H9 (cell line): ENCODE data around the gene ARHGAP5. TPM values are rescaled to one million over a fixed set of nuclear protein-coding genes. Genes with fewer than 3 reads are reported as not detected.

ENCODE experiments used
- DNase-seq: peaks from one replicate; pipeline ENCODE4 v3.0.0-alpha.2; 2017
- H2AFZ ChIP-seq: one replicate; pipeline ENCODE4 v1.6.1; 2013; ENCODE audit warnings: mild to moderate bottlenecking, low read length, control low read depth, moderate library complexity
- H2AK5ac ChIP-seq: 2 replicates; pipeline ENCODE4 v1.6.1; 2013; ENCODE audit warnings: low read length, control low read depth, mixed read lengths; ENCODE audit not compliant: insufficient read length
- H2BK120ac ChIP-seq: one replicate; pipeline ENCODE4 v1.6.1; 2013; ENCODE audit warnings: low read depth, mild to moderate bottlenecking, low read length, control low read depth, inconsistent platforms; ENCODE audit not compliant: poor library complexity, severe bottlenecking
- H2BK12ac ChIP-seq: 2 replicates; pipeline ENCODE4 v1.6.1; 2013; ENCODE audit warnings: low read length, control low read depth, mixed read lengths, low read depth; ENCODE audit not compliant: insufficient read length
- H2BK15ac ChIP-seq: 2 replicates; pipeline ENCODE4 v1.6.1; 2013; ENCODE audit warnings: low read depth, low read length, control low read depth
- H2BK20ac ChIP-seq: one replicate; pipeline ENCODE4 v1.6.1; 2013; ENCODE audit warnings: low read depth, mild to moderate bottlenecking, low read length, control low read depth, inconsistent platforms; ENCODE audit not compliant: poor library complexity, severe bottlenecking
- H2BK5ac ChIP-seq: 2 replicates; pipeline ENCODE4 v1.6.1; 2013; ENCODE audit warnings: low read length, control low read depth, mixed read lengths; ENCODE audit not compliant: insufficient read length
- H3K14ac ChIP-seq: 2 replicates; pipeline ENCODE4 v1.6.1; 2013; ENCODE audit warnings: low read length, control low read depth; ENCODE audit not compliant: insufficient read depth
- H3K18ac ChIP-seq: 2 replicates; pipeline ENCODE4 v1.6.1; 2013; ENCODE audit warnings: low read depth, mild to moderate bottlenecking, mixed read lengths, low read length, control low read depth; ENCODE audit not compliant: insufficient read length
- H3K23ac ChIP-seq: 2 replicates; pipeline ENCODE4 v1.6.1; 2013; ENCODE audit warnings: low read length, control low read depth, mixed read lengths, low read depth; ENCODE audit not compliant: insufficient read length
- H3K23me2 ChIP-seq: 2 replicates; pipeline ENCODE4 v1.6.1; 2013; ENCODE audit warnings: low read depth, mild to moderate bottlenecking, mixed read lengths, low read length, control low read depth; ENCODE audit not compliant: insufficient read length, poor library complexity, severe bottlenecking
- H3K27ac ChIP-seq: 2 replicates; pipeline ENCODE4 v1.5.1; 2013; ENCODE audit warnings: low read length, control low read depth, mixed read lengths, low read depth; ENCODE audit not compliant: insufficient read length
- H3K27me3 ChIP-seq: 2 replicates; pipeline ENCODE4 v1.6.1; 2013; ENCODE audit warnings: low read length, control low read depth, inconsistent platforms; ENCODE audit not compliant: insufficient read depth
- H3K4ac ChIP-seq: 2 replicates; pipeline ENCODE4 v1.6.1; 2013; ENCODE audit warnings: low read depth, mild to moderate bottlenecking, control low read depth, inconsistent platforms, low read length, moderate library complexity
- H3K4me1 ChIP-seq: 2 replicates; pipeline ENCODE4 v1.6.1; 2013; ENCODE audit warnings: low read length, control low read depth, inconsistent platforms; ENCODE audit not compliant: insufficient read depth
- H3K4me2 ChIP-seq: 2 replicates; pipeline ENCODE4 v1.6.1; 2013; ENCODE audit warnings: low read length, control low read depth, mixed read lengths; ENCODE audit not compliant: insufficient read length, insufficient read depth
- H3K56ac ChIP-seq: 2 replicates; pipeline ENCODE4 v1.6.1; 2013; ENCODE audit warnings: low read depth, mild to moderate bottlenecking, mixed read lengths, low read length, control low read depth; ENCODE audit not compliant: insufficient read length
- H3K79me1 ChIP-seq: 2 replicates; pipeline ENCODE4 v1.6.1; 2013; ENCODE audit warnings: low read depth, mild to moderate bottlenecking, moderate library complexity, low read length, control low read depth, inconsistent platforms; ENCODE audit not compliant: insufficient read depth, poor library complexity, severe bottlenecking
- H3K79me2 ChIP-seq: 2 replicates; pipeline ENCODE4 v1.6.1; 2013; ENCODE audit warnings: low read length, control low read depth, inconsistent platforms; ENCODE audit not compliant: insufficient read depth
- H3K9ac ChIP-seq: 2 replicates; pipeline ENCODE4 v1.6.1; 2013; ENCODE audit warnings: low read length, control low read depth, mixed read lengths; ENCODE audit not compliant: insufficient read length; ENCODE audit errors: extremely low read depth
- H3K9me3 ChIP-seq: one replicate; pipeline ENCODE4 v1.6.1; 2013; ENCODE audit warnings: low read depth, low read length, inconsistent platforms; ENCODE audit not compliant: control insufficient read depth
- H3T11ph ChIP-seq: one replicate; pipeline ENCODE4 v1.6.1; 2013; ENCODE audit warnings: mild to moderate bottlenecking, low read length, control low read depth, inconsistent platforms
- H4K20me1 ChIP-seq: one replicate; pipeline ENCODE4 v1.6.1; 2013; ENCODE audit not compliant: control insufficient read depth, insufficient read length, insufficient read depth
- H4K5ac ChIP-seq: 2 replicates; pipeline ENCODE4 v1.6.1; 2013; ENCODE audit warnings: low read depth, mild to moderate bottlenecking, mixed read lengths, low read length, control low read depth; ENCODE audit not compliant: insufficient read length
- H4K8ac ChIP-seq: replicated peaks from 2 replicates; pipeline ENCODE4 v1.6.1; 2013; ENCODE audit warnings: low read length, control low read depth, mixed read lengths, low read depth; ENCODE audit not compliant: insufficient read length
- H4K91ac ChIP-seq: 2 replicates; pipeline ENCODE4 v1.6.1; 2013; ENCODE audit warnings: low read depth, mild to moderate bottlenecking, moderate library complexity, mixed read lengths, low read length, control low read depth; ENCODE audit not compliant: insufficient read length
- H3K27ac Mint-ChIP-seq, 3 experiments: 2 replicates in 2 of 3; 3 replicates in 1 of 3; pipeline ENCODE4 v1.8.0; 2020 to 2021; ENCODE audit warnings: mixed read lengths in 3 of 3, mild to moderate bottlenecking in 1 of 3, moderate library complexity in 1 of 3
- H3K27me3 Mint-ChIP-seq: 2 replicates; pipeline ENCODE4 v1.8.0; 2021; ENCODE audit warnings: low read depth, mild to moderate bottlenecking, moderate library complexity, mixed read lengths
- H3K36me3 Mint-ChIP-seq, 3 experiments: 2 replicates in 2 of 3; 3 replicates in 1 of 3; pipeline ENCODE4 v1.8.0; 2020 to 2021; ENCODE audit warnings: low read depth in 3 of 3, mixed read lengths in 3 of 3; ENCODE audit not compliant: insufficient read depth in 1 of 3
- H3K4me1 Mint-ChIP-seq, 2 experiments: 2 replicates each; pipeline ENCODE4 v1.8.0; 2020; ENCODE audit warnings: mixed read lengths in 2 of 2
- H3K4me3 Mint-ChIP-seq, 2 experiments: 2 replicates in 1 of 2; 3 replicates in 1 of 2; pipeline ENCODE4 v1.8.0; 2020 to 2021; ENCODE audit warnings: mild to moderate bottlenecking in 2 of 2, mixed read lengths in 2 of 2, moderate library complexity in 1 of 2
- H3K9me3 Mint-ChIP-seq, 2 experiments: 2 replicates in 1 of 2; 3 replicates in 1 of 2; pipeline ENCODE4 v1.8.0; 2020; ENCODE audit warnings: mild to moderate bottlenecking in 2 of 2, mixed read lengths in 2 of 2, moderate library complexity in 1 of 2
- WGBS: extraction: QIAGEN DNeasy Blood & Tissue Kit; methylation state at CpG from one replicate; pipeline ENCODE4 v1.1.7; 2013; ENCODE audit warnings: missing lambda C conversion rate, low lambda C conversion rate, mixed read lengths; ENCODE audit not compliant: insufficient read length; ENCODE audit errors: extremely low coverage; 5-methylcytosine and 5-hydroxymethylcytosine counted together
- total RNA-seq: library from RNA; stranded (reverse); gene quantifications from 2 replicates; pipeline ENCODE4 v1.2.1, GENCODE V29; 2021
- TF ChIP-seq, protein P1 (sequence below): fragments of 200-600 bp; sonication (generic); conservative IDR thresholded peaks from 3 replicates; pipeline ENCODE4 v1.8.0; 2021; ENCODE audit warnings: antibody characterized with exemption, mild to moderate bottlenecking

ARHGAP5 gene
- total RNA-seq, 1 experiment from 2014 or later = 73.8 TPM

DNA sequence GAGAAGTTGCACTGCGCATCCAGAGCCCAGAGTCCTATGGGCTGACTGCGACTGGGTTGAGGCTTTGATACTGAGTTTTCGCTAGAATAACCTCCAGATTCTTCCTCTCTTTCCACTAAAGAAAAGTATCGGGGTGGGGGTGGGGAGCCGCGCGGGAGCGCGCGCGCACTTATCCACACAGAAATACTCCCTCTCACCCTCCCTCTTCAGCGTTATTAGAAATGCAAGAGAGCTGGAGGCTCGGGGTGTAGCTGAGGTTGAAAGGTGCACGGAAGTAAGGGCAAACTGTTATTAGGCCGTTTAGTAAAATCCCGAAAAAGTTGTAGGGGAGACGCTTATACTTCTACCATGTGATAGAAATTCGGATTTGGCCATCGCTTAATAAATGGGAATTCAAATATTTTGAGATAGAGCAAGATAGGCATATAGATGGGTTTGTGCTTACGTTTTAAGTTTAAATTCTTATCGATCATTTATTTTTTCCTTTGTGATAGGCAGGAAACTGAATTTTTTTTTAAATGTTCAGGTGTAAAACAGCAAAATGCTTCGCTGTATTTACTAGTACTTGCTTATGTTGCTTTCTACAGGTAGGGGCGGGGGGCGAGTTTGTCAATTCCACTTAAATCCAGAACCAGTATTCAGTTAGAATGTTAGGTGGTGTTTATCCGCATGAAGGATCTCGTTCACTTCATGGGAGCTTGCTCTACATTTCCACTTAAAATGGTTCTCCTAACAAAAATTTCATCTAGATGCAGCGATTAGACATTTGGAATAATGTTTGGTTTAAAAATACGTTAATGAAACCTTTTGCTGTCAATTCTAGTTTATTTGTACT lies 1.1 kb downstream of the ARHGAP5 start:
- Histone ChIP-seq H3K79me1 (no peaks in the 10 kb centered on the region), H4K8ac (no peak overlapping the region), H3K27me3 (no peaks in the 10 kb centered on the region), H2AFZ (no peak overlapping the region), H4K20me1 (no peaks in the 10 kb centered on the region), H2BK15ac (no peak overlapping the region), H3K56ac (no peak overlapping the region), H2BK5ac (no peak overlapping the region), H3T11ph (no peak overlapping the region), H4K5ac (no peak overlapping the region), H3K4me2 (peak overlapping the region; percentile 76), H2BK120ac (no peak overlapping the region), H2BK20ac (no peak overlapping the region), H3K14ac (peak overlapping the region; percentile 82; the same call in 1 of the 2 replicates), H3K9ac (peak overlapping the region; percentile 75), H2AK5ac (no peak overlapping the region), H3K79me2 (peaks cover 10% of the 10 kb centered on the region; the same call in 1 of the 2 replicates), H3K23me2 (peaks cover 11% of the 10 kb centered on the region), H3K27ac (no peak overlapping the region), H4K91ac (no peak overlapping the region), H3K4me1 (no peaks in the 10 kb centered on the region; the same call in 1 of the 2 replicates), H3K4ac (no peak overlapping the region), H3K18ac (no peak overlapping the region), H3K23ac (no peak overlapping the region), H2BK12ac (no peak overlapping the region), H3K9me3 (no peaks in the 10 kb centered on the region)
- WGBS = no CpG with 5 or more reads among the region's 28 CpGs
- Mint-ChIP-seq H3K27ac (peak overlapping the region; percentile 94 to 99 (median 96)), H3K9me3 (no peaks in the 10 kb centered on the region; a peak in 1 of 5 replicates), H3K4me3 (peak overlapping the region; percentile 96 to 98), H3K36me3 (no peaks in the 10 kb centered on the region; a peak in 1 of 7 replicates), H3K4me1 (peaks cover 38 to 40% of the 10 kb centered on the region in 2 experiments), H3K27me3 (no peaks in the 10 kb centered on the region)
- DNase-seq = no peak
- TF ChIP-seq, protein P1, sequence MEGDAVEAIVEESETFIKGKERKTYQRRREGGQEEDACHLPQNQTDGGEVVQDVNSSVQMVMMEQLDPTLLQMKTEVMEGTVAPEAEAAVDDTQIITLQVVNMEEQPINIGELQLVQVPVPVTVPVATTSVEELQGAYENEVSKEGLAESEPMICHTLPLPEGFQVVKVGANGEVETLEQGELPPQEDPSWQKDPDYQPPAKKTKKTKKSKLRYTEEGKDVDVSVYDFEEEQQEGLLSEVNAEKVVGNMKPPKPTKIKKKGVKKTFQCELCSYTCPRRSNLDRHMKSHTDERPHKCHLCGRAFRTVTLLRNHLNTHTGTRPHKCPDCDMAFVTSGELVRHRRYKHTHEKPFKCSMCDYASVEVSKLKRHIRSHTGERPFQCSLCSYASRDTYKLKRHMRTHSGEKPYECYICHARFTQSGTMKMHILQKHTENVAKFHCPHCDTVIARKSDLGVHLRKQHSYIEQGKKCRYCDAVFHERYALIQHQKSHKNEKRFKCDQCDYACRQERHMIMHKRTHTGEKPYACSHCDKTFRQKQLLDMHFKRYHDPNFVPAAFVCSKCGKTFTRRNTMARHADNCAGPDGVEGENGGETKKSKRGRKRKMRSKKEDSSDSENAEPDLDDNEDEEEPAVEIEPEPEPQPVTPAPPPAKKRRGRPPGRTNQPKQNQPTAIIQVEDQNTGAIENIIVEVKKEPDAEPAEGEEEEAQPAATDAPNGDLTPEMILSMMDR = no peak
